ENCODE measurements around the gene FGF14.

FGF14 gene

GRCh38 chr13:101817898-101818297 is 584.0 kb downstream of the FGF14 start:
- DNase-seq (ENCODE audit: low read depth in 2 of 3, low spot score in 2 of 3): no peak

- DNase-seq (ENCODE audit: low read depth in 2 of 3, low spot score in 2 of 3): no peak
Measured at GRCh38 chr13:101811881-101812280, 590.0 kb downstream of the FGF14 start.

GRCh38 chr13:101811284-101811839 is 590.5 kb downstream of the FGF14 start:
- DNase-seq (ENCODE audit: low read depth in 2 of 3, low spot score in 2 of 3): no peak

- no peak for DNase-seq (ENCODE audit: low read depth in 2 of 3, low spot score in 2 of 3)
Measured at GRCh38 chr13:101799196-101799595, 602.7 kb downstream of the FGF14 start.

GRCh38 chr13:101798437-101798836 is 603.4 kb downstream of the FGF14 start:
- no peak for DNase-seq (ENCODE audit: low read depth in 2 of 3, low spot score in 2 of 3)

- no peak for DNase-seq (ENCODE audit: low read depth in 2 of 3, low spot score in 2 of 3)
Measured at GRCh38 chr13:101795460-101795859, 606.4 kb downstream of the FGF14 start.

GRCh38 chr13:101795025-101795424 is 606.8 kb downstream of the FGF14 start:
- no peak for DNase-seq (ENCODE audit: low read depth in 2 of 3, low spot score in 2 of 3)

GRCh38 chr13:101792189-101792588 is 609.7 kb downstream of the FGF14 start:
- no peak for DNase-seq (ENCODE audit: low read depth in 2 of 3, low spot score in 2 of 3)

GRCh38 chr13:101785858-101786257 is 616.0 kb downstream of the FGF14 start:
- no peak for DNase-seq (ENCODE audit: low read depth in 2 of 3, low spot score in 2 of 3)

- DNase-seq (ENCODE audit: low read depth in 2 of 3, low spot score in 2 of 3): no peak
Measured at GRCh38 chr13:101784313-101784712, 617.5 kb downstream of the FGF14 start.

GRCh38 chr13:101783554-101783953 is 618.3 kb downstream of the FGF14 start:
- no peak for DNase-seq (ENCODE audit: low read depth in 2 of 3, low spot score in 2 of 3)

- no peak for DNase-seq (ENCODE audit: low read depth in 2 of 3, low spot score in 2 of 3)
Measured at GRCh38 chr13:101780211-101780610, 621.6 kb downstream of the FGF14 start.

GRCh38 chr13:101779147-101779546 is 622.7 kb downstream of the FGF14 start:
- DNase-seq (ENCODE audit: low read depth in 2 of 3, low spot score in 2 of 3): no peak

GRCh38 chr13:101775267-101775666 is 626.6 kb downstream of the FGF14 start:
- DNase-seq (ENCODE audit: low read depth in 2 of 3, low spot score in 2 of 3): no peak

- DNase-seq (ENCODE audit: low read depth in 2 of 3, low spot score in 2 of 3): no peak
Measured at GRCh38 chr13:101774393-101774792, 627.5 kb downstream of the FGF14 start.

- no peak for DNase-seq (ENCODE audit: low read depth in 2 of 3, low spot score in 2 of 3)
Measured at GRCh38 chr13:101773062-101773461, 628.8 kb downstream of the FGF14 start.

GRCh38 chr13:101767131-101767530 is 634.7 kb downstream of the FGF14 start:
- DNase-seq (ENCODE audit: low read depth in 2 of 3, low spot score in 2 of 3): no peak

- DNase-seq (ENCODE audit: low read depth in 2 of 3, low spot score in 2 of 3): no peak
Measured at GRCh38 chr13:101763191-101763590, 638.7 kb downstream of the FGF14 start.

- DNase-seq (ENCODE audit: low read depth in 2 of 3, low spot score in 2 of 3): no peak
Measured at GRCh38 chr13:101757446-101758039, 644.3 kb downstream of the FGF14 start.

GRCh38 chr13:101755228-101755887 is 646.5 kb downstream of the FGF14 start:
- no peak for DNase-seq (ENCODE audit: low read depth in 2 of 3, low spot score in 2 of 3)

- no peak for DNase-seq (ENCODE audit: low read depth in 2 of 3, low spot score in 2 of 3)
Measured at GRCh38 chr13:101752432-101752831, 649.4 kb downstream of the FGF14 start.

GRCh38 chr13:101751488-101751887 is 650.4 kb downstream of the FGF14 start:
- no peak for DNase-seq (ENCODE audit: low read depth in 2 of 3, low spot score in 2 of 3)

GRCh38 chr13:101749584-101749983 is 652.3 kb downstream of the FGF14 start:
- DNase-seq (ENCODE audit: low read depth in 2 of 3, low spot score in 2 of 3): no peak
